Measurements from ENCODE around the gene ORAI3.

DNA sequence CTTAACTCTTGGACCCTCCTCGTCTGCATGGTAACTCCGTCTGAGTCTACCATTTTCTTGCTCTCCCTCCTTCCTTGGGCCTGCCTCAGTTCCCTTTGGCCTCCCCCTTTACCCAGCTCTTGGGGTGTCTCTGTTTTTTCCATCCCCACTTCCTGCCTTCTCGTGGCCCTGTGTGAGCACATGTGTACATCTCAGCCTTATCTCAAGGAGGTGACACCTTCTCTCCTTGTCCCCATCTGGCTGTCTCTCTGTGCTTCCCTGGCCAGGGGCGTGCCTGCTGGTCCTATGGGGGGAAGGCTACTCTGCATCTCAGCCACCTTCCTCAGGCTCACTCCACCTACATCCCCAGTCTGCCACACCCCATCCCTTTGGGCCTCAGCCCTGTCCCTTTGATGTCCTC lies 45.9 kb upstream of the ORAI3 start:
- no peak for TF ChIP-seq TAF1 (IDR thresholded peaks at IDR 0.05; ENCODE audit: borderline replicate concordance, insufficient read depth, low read length)
- TF ChIP-seq POLR2AphosphoS5 (IDR thresholded peaks at IDR 0.05; ENCODE audit: low read depth, low read length), result no peak
- TF ChIP-seq, protein P1, sequence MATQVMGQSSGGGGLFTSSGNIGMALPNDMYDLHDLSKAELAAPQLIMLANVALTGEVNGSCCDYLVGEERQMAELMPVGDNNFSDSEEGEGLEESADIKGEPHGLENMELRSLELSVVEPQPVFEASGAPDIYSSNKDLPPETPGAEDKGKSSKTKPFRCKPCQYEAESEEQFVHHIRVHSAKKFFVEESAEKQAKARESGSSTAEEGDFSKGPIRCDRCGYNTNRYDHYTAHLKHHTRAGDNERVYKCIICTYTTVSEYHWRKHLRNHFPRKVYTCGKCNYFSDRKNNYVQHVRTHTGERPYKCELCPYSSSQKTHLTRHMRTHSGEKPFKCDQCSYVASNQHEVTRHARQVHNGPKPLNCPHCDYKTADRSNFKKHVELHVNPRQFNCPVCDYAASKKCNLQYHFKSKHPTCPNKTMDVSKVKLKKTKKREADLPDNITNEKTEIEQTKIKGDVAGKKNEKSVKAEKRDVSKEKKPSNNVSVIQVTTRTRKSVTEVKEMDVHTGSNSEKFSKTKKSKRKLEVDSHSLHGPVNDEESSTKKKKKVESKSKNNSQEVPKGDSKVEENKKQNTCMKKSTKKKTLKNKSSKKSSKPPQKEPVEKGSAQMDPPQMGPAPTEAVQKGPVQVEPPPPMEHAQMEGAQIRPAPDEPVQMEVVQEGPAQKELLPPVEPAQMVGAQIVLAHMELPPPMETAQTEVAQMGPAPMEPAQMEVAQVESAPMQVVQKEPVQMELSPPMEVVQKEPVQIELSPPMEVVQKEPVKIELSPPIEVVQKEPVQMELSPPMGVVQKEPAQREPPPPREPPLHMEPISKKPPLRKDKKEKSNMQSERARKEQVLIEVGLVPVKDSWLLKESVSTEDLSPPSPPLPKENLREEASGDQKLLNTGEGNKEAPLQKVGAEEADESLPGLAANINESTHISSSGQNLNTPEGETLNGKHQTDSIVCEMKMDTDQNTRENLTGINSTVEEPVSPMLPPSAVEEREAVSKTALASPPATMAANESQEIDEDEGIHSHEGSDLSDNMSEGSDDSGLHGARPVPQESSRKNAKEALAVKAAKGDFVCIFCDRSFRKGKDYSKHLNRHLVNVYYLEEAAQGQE (IDR thresholded peaks at IDR 0.05; ENCODE audit: insufficient read depth in 1 of 2, low read depth in 2 of 2, low read length in 2 of 2), result no peak
- no peak for TF ChIP-seq SIN3A (IDR thresholded peaks at IDR 0.05; ENCODE audit: borderline replicate concordance, insufficient read depth, low read length)
- TF ChIP-seq FOXP2 (optimal IDR thresholded peaks at IDR 0.05; ENCODE audit: borderline replicate concordance, extremely low read depth, extremely low read length, insufficient read depth), result no peak

Data from PFSK-1 (cell line).